ENCODE results near the gene NPTX1. TPM values are rescaled to one million over a fixed set of nuclear protein-coding genes. Genes with fewer than 3 reads are reported as not detected.

NPTX1 gene
- total and polyA plus RNA-seq, 2 experiments from 2014 or later = 3.4 to 20.5 TPM

GRCh38 chr17:80449930-80450576 lies 26.4 kb downstream of the NPTX1 start (continued):
- TF ChIP-seq ZNF462 (CRISPR knock-in tag; IDR thresholded peaks at IDR 0.05) (no peak), CTCF (conservative IDR thresholded peaks at IDR 0.05; ENCODE audit: low read depth in 2 of 2) (no peak), NANOG (IDR thresholded peaks at IDR 0.05; ENCODE audit: borderline replicate concordance) (no peak), STAT1 (IDR thresholded peaks at IDR 0.05; ENCODE audit: unreplicated experiment) (no peak), ZNF114 (CRISPR knock-in tag; IDR thresholded peaks at IDR 0.05) (no peak), EZH2phosphoT487 (IDR thresholded peaks at IDR 0.05; ENCODE audit: unreplicated experiment) (no peak)
